Bronchial epithelial cell (primary cell): ENCODE results near the gene NUPR1. TPM values are rescaled to one million over a fixed set of nuclear protein-coding genes. Genes with fewer than 3 reads are reported as not detected.
A peak's percentile ranks its signal among the peaks of the same experiment; 100 is the strongest.

Source experiments
- DNase-seq: peaks from one replicate; pipeline ENCODE4 v3.0.0-alpha.2; 2010; ENCODE audit warnings: low read depth
- FAIRE-seq: peaks from 2 replicates; lab custom pipeline; 2011; peaks lifted over from hg19 to GRCh38; lab: Jason Lieb, UNC
- H3K27me3 ChIP-seq: 2 replicates; pipeline ENCODE4 v1.5.1; 2011; ENCODE audit warnings: low read length; ENCODE audit not compliant: control insufficient read depth, insufficient read depth
- H3K36me3 ChIP-seq: 2 replicates; pipeline ENCODE4 v1.5.1; 2011; ENCODE audit warnings: low read length; ENCODE audit not compliant: control insufficient read depth, insufficient read depth
- H3K4me3 ChIP-seq: 2 replicates; pipeline ENCODE4 v1.5.1; 2011; ENCODE audit warnings: mild to moderate bottlenecking, low read depth, low read length, control low read depth
- total RNA-seq: library from RNA; depleted of rRNA; stranded (reverse); fragments of >200 nt; gene quantifications from 2 replicates; pipeline ENCODE4 v1.2.1, GENCODE V29; 2014
- TF ChIP-seq, protein P1 (sequence below): IDR thresholded peaks from 2 replicates; pipeline ENCODE4 v1.5.1; 2011; ENCODE audit warnings: mild to moderate bottlenecking, moderate library complexity, low read length, control low read depth, inconsistent platforms; ENCODE audit not compliant: insufficient read depth, severe bottlenecking

The NUPR1 gene
- total RNA-seq, 1 donor from 2014 or later = 65.3 TPM

DNA sequence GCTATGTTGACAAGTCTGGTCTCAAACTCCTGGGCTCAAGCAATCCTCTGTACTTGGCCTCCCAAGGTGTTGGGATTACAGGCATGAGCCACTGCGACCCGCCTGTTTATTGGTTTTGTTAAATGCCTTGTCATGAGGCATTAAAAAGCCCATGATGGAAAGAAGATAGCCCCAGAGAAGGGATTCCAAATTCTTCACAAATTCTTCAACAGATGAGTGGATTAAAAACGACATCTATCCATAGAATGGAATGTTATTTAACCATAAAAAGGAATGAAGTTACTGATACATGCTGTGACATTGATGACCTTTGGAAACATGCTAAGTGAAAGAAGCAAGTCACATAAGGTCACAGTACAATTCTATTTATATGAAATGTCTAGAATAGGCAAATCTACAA, 19.7 kb upstream of the NUPR1 start:
- no peak for FAIRE-seq
- no peaks in the 10 kb centered on the region for H3K27me3 ChIP-seq
- TF ChIP-seq, protein P1, sequence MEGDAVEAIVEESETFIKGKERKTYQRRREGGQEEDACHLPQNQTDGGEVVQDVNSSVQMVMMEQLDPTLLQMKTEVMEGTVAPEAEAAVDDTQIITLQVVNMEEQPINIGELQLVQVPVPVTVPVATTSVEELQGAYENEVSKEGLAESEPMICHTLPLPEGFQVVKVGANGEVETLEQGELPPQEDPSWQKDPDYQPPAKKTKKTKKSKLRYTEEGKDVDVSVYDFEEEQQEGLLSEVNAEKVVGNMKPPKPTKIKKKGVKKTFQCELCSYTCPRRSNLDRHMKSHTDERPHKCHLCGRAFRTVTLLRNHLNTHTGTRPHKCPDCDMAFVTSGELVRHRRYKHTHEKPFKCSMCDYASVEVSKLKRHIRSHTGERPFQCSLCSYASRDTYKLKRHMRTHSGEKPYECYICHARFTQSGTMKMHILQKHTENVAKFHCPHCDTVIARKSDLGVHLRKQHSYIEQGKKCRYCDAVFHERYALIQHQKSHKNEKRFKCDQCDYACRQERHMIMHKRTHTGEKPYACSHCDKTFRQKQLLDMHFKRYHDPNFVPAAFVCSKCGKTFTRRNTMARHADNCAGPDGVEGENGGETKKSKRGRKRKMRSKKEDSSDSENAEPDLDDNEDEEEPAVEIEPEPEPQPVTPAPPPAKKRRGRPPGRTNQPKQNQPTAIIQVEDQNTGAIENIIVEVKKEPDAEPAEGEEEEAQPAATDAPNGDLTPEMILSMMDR = no peak
- no peak overlapping the region for H3K4me3 ChIP-seq
- no peaks in the 10 kb centered on the region for H3K36me3 ChIP-seq
- no peak for DNase-seq

DNA sequence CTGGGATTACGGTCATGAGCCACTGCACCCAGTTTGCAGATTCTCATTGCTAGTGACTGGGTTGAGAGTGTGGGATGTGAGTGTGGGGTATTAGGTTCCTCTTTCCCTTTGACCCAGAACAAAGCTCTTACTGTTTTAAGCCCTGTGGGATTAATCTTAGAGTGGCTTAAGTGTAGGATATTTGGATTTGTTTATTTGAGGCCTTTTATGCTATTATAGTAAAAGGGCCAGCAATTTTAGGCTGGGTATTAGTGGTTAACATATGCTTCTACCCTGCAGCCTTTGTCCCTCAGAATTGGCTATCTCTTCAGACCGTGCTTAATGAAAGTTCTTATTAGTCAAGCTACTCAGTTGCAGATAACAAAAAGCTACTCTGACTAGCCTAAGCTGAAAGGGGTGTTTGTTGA, 18.1 kb upstream of the NUPR1 start:
- TF ChIP-seq, protein P1 = no peak
- Histone ChIP-seq H3K27me3 (no peaks in the 10 kb centered on the region), H3K36me3 (no peaks in the 10 kb centered on the region), H3K4me3 (no peak overlapping the region)
- FAIRE-seq = no peak
- no peak for DNase-seq

- no peak for DNase-seq
- Histone ChIP-seq H3K36me3 (no peaks in the 10 kb centered on the region), H3K27me3 (no peaks in the 10 kb centered on the region), H3K4me3 (no peak overlapping the region)
- FAIRE-seq = no peak
- TF ChIP-seq, protein P1 = no peak
Observed at GRCh38 chr16:28555561-28555960, 16.8 kb upstream of the NUPR1 start.

GRCh38 chr16:28554634-28555423, 16.1 kb upstream of the NUPR1 start:
- H3K36me3 ChIP-seq = no peaks in the 10 kb centered on the region
- DNase-seq (no peak), FAIRE-seq (no peak)
- TF ChIP-seq, protein P1 = no peak
- H3K27me3 ChIP-seq = no peaks in the 10 kb centered on the region
- H3K4me3 ChIP-seq = peak overlapping the region; percentile 86

DNA sequence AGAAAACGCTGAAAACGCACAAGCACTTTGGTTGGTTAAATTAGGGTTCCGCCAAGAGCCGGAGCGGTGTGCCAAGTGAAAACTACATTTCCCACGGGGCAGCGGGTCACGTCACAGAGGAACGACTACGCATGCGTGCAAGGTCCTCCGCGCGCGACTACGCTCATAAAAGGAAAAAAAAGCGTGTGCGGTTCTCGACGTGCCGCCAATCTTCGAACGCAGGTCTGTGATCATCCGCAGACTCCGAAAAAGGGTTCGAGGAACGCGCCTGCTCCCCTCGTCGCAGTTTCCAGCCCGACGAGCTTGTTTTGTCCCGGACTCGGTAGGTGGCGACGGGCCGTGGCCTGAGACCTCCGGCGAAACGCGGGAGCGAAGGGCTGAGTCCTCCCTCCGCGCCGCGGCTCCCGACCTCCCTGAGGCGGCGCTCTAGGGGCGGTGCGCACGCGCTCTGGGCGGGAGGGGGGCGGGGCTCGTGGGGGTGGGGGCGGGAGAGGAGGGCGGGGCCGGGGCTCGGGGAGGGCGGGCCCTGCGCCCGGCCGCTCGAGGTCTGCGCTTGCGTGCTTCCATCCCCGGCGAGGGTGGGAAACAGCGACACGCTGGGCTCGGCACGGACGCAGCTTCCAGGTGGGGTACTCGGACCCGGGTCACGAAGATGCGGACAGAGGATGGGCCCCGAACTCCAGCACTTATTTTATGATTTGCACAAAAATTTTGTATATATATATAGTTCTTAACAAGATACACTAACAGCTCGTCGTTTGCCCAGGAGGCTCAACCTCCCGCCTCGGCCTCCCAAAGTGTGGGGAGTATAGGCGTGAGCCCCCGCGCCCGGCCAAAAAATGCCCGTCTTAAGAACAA, 15.2 kb upstream of the NUPR1 start, which contains the start of gene SGF29:
SGF29 (plus strand) TSS at position 145 of the 858 bp plus-strand sequence. CDS start 27,150 bp downstream, outside the sequence.
- no peak for FAIRE-seq

More for the DNA sequence above, 15.2 kb upstream of the NUPR1 start, which contains the start of gene SGF29:
- Histone ChIP-seq H3K27me3 (no peaks in the 10 kb centered on the region), H3K4me3 (peak within 1 kb of the TSS; percentile 86), H3K36me3 (no peaks in the 10 kb centered on the region)
- TF ChIP-seq, protein P1 = peak; percentile 42
- peak; percentile 76 for DNase-seq
